K562 (cell line): ENCODE measurements around the gene OTUB2. TPM values are rescaled to one million over a fixed set of nuclear protein-coding genes. Genes with fewer than 3 reads are reported as not detected.

Source experiments
- ATAC-seq: fragments of 200-7000 bp; cut with Tn5 transposase; 3 replicates; pipeline ENCODE4 v1.9.1; 2020; ENCODE audit warnings: moderate library complexity
- BruUV-seq: library from RNA; stranded (reverse); fragments of 400-500 nt; replicated peaks from 2 replicates; lab custom pipeline; 2021; lab: Mats Ljungman, UMichigan
- CTCF ChIA-PET: fragments of 300-600 bp; formaldehyde crosslinking; extraction: SDS; loops from one replicate; lab custom pipeline; 2021; ENCODE audit warnings: low intra/inter-chr PET ratio; lab: Yijun Ruan, JAX
- POLR2A ChIA-PET: fragments of 300-600, 350-650 bp; sonication (Branson Sonifier 250); formaldehyde crosslinking; extraction: SDS; loops from one replicate; lab custom pipeline; 2021; ENCODE audit warnings: antibody characterized with exemption, inconsistent platforms; lab: Yijun Ruan, JAX
- DNase-seq, 4 experiments: peaks; one replicate each; pipeline versions ENCODE4 v3.0.0 to v3.0.0-alpha.2; 2011 to 2018; ENCODE audit warnings: low spot score in 3 of 4, mixed read lengths in 3 of 4; ENCODE audit errors: extremely low read depth in 1 of 4
- FAIRE-seq: peaks from 2 replicates; lab custom pipeline; 2011; peaks lifted over from hg19 to GRCh38; lab: Jason Lieb, UNC
- H2AFZ ChIP-seq: 2 replicates; pipeline ENCODE4 v1.6.0; 2011; ENCODE audit warnings: low read depth, low read length, control low read depth, inconsistent platforms
- H3K27ac ChIP-seq: fragments of 200-600 bp; 3 replicates; pipeline ENCODE4 v1.8.0; 2011; ENCODE audit warnings: low read depth, mild to moderate bottlenecking, control low read depth, inconsistent platforms, low read length, moderate library complexity, mixed read lengths; ENCODE audit errors: extremely low read depth
- H3K27me3 ChIP-seq, 2 experiments: fragments of 300-600 bp in 1 of 2; 2 replicates in 1 of 2; 3 replicates in 1 of 2; pipeline versions ENCODE4 v1.6.0 to v1.8.0; 2011; ENCODE audit warnings: inconsistent platforms in 2 of 2, low read length in 2 of 2, mild to moderate bottlenecking in 1 of 2, mixed read lengths in 1 of 2, moderate library complexity in 1 of 2; ENCODE audit not compliant: control insufficient read depth in 2 of 2, insufficient read depth in 2 of 2
- H3K36me3 ChIP-seq: fragments of 300-600 bp; 3 replicates; pipeline ENCODE4 v1.8.0; 2011; ENCODE audit warnings: mild to moderate bottlenecking, low read length, inconsistent platforms; ENCODE audit not compliant: control insufficient read depth, insufficient read depth
- H3K4me1 ChIP-seq, 2 experiments: fragments of 200-600 bp in 1 of 2; replicated peaks in 1 of 2; 2 replicates in 1 of 2; 3 replicates in 1 of 2; pipeline versions ENCODE4 v1.5.1 to v1.8.0; 2011; ENCODE audit warnings: inconsistent platforms in 2 of 2, low read length in 2 of 2, mild to moderate bottlenecking in 1 of 2, mixed read lengths in 1 of 2, moderate library complexity in 1 of 2; ENCODE audit not compliant: control insufficient read depth in 2 of 2, insufficient read depth in 2 of 2
- H3K4me2 ChIP-seq: 2 replicates; pipeline ENCODE4 v1.6.1; 2011; ENCODE audit warnings: low read length, control low read depth, inconsistent platforms, mixed read lengths; ENCODE audit not compliant: insufficient read depth
- H3K4me3 ChIP-seq: fragments of 200-600 bp; sonication (generic), shearing (Covaris generic); 2 replicates; pipeline ENCODE4 v1.5.1; 2016; ENCODE audit warnings: control low read depth, inconsistent platforms
- H3K79me2 ChIP-seq: fragments of 200-600 bp; 3 replicates; pipeline ENCODE4 v1.8.0; 2011; ENCODE audit warnings: low read length, inconsistent platforms; ENCODE audit not compliant: control insufficient read depth, insufficient read depth
- H3K9ac ChIP-seq, 2 experiments: 2 replicates each; pipeline versions ENCODE4 v1.6.0 to v1.6.1; 2011; ENCODE audit warnings: low read depth in 2 of 2, low read length in 2 of 2, control low read depth in 1 of 2, inconsistent platforms in 1 of 2, mild to moderate bottlenecking in 1 of 2, mixed read lengths in 1 of 2; ENCODE audit not compliant: insufficient read depth in 1 of 2
- H3K9me1 ChIP-seq: one replicate; pipeline ENCODE4 v1.6.0; 2011; ENCODE audit warnings: inconsistent platforms, mild to moderate bottlenecking, low read length, moderate library complexity; ENCODE audit not compliant: control insufficient read depth, insufficient read depth
- H3K9me3 ChIP-seq: replicated peaks from 2 replicates; pipeline ENCODE4 v1.5.1; 2011; ENCODE audit warnings: low read depth, low read length, inconsistent platforms; ENCODE audit not compliant: control insufficient read depth, insufficient read depth
- H4K20me1 ChIP-seq: replicated peaks from 2 replicates; pipeline ENCODE4 v1.6.1; 2011; ENCODE audit warnings: low read length, inconsistent platforms, mixed read lengths; ENCODE audit not compliant: control insufficient read depth, insufficient read depth
- CCAR2 ChIP-seq: fragments of 200-400 bp; formaldehyde crosslinking; IDR thresholded peaks from 2 replicates; pipeline ENCODE4 v1.6.1; 2017; ENCODE audit warnings: mild to moderate bottlenecking, low read depth, low read length
- CEBPZ ChIP-seq: fragments of 150-350 bp; IDR thresholded peaks from 2 replicates; pipeline ENCODE4 v1.6.1; 2014; ENCODE audit warnings: low read depth, mild to moderate bottlenecking, low read length, borderline replicate concordance
- GABPA ChIP-seq: fragments of 200-800 bp; sonication (Bioruptor generic); conservative IDR thresholded peaks from 2 replicates; pipeline ENCODE4 v1.6.1; 2016; ENCODE audit warnings: low read depth, missing genetic modification characterization, missing compliant biosample characterization
- HDAC8 ChIP-seq: fragments of 450-650 bp; IDR thresholded peaks from 2 replicates; pipeline ENCODE4 v1.6.1; 2016; ENCODE audit warnings: mild to moderate bottlenecking, missing genetic modification characterization, moderate library complexity, missing compliant biosample characterization
- LCOR ChIP-seq: sonication (generic); formaldehyde crosslinking; IDR thresholded peaks from 2 replicates; pipeline ENCODE4 v1.8.0; 2022; ENCODE audit warnings: mild to moderate bottlenecking, missing genetic modification reagents
- PHTF2 ChIP-seq: fragments of 250-450 bp; sonication (Bioruptor Pico); IDR thresholded peaks from 2 replicates; pipeline ENCODE4 v1.5.0; 2021; ENCODE audit warnings: mild to moderate bottlenecking
- POLR2A ChIP-seq: fragments of 450-650 bp; conservative IDR thresholded peaks from 2 replicates; pipeline ENCODE4 v1.6.1; 2016
- POLR2G ChIP-seq: fragments of 200-400 bp; formaldehyde crosslinking; IDR thresholded peaks from 2 replicates; pipeline ENCODE4 v1.6.1; 2017; ENCODE audit warnings: low read depth, mild to moderate bottlenecking, antibody characterized with exemption, low read length, moderate library complexity
- THRAP3 ChIP-seq: fragments of 450-650 bp; IDR thresholded peaks from 2 replicates; pipeline ENCODE4 v1.6.1; 2016; ENCODE audit warnings: mild to moderate bottlenecking, inconsistent platforms, borderline replicate concordance
- ZKSCAN3 ChIP-seq: fragments of 250-450 bp; sonication (Bioruptor Pico); IDR thresholded peaks from 2 replicates; pipeline ENCODE4 v1.4.0; 2020
- ZNF75A ChIP-seq: fragments of 450-650 bp; formaldehyde crosslinking; IDR thresholded peaks from 2 replicates; pipeline ENCODE4 v1.4.0; 2020; ENCODE audit warnings: mild to moderate bottlenecking
- WGBS: fragments of 100-300 bp; shearing (Covaris generic); methylation state at CpG from one replicate; pipeline ENCODE4 v1.1.6; 2016; ENCODE audit warnings: low coverage, mixed read lengths; ENCODE audit not compliant: insufficient coverage; ENCODE audit errors: missing lambda C conversion rate; 5-methylcytosine and 5-hydroxymethylcytosine counted together
- in situ Hi-C: fragments of 300-500 bp; cut with MboI; formaldehyde crosslinking; loops from 4 replicates; pipeline ENCODE4 v1.15.0; 2018; ENCODE audit warnings: inconsistent platforms, mixed read lengths
- intact Hi-C: fragments of 100-400 bp; cut with micrococcal nuclease; formaldehyde crosslinking; loops from 2 replicates; pipeline ENCODE4 v1.14.2; 2022
- polyA plus RNA-seq, 8 experiments: library from polyadenylated mRNA; depleted of rRNA in 4 of 8; stranded (reverse) in 5 of 8; unstranded in 3 of 8; fragments of >200 nt; fragmentation: Nextera tagmentation in 2 of 8; fragmentation: Illumina TruSeq in 1 of 8; extraction: Ambion mirVana in 2 of 8; extraction: Trizol in 1 of 8; gene quantifications; 2 replicates each; pipeline versions ENCODE4 v1.2.1 to v1.2.3, GENCODE V29; 2011 to 2014; ENCODE audit warnings: inconsistent platforms in 1 of 8, missing spikeins in 1 of 8
- total RNA-seq, 7 experiments: library from RNA; depleted of rRNA in 6 of 7; stranded (reverse); fragments of >200 nt in 6 of 7; fragmentation: Illumina TruSeq in 2 of 7; extraction: Trizol in 2 of 7; gene quantifications; 2 replicates each; pipeline versions ENCODE4 v1.2.1 to v1.2.3, GENCODE V29; 2011 to 2021; ENCODE audit warnings: low replicate concordance in 1 of 7

OTUB2 gene
- total and polyA plus RNA-seq, 9 of the 15 experiments (the other 6 are each of a cell fraction or from before 2014, with no cell fraction given) = 0.01 to 0.31 (median 0.11) TPM

- H3K9ac ChIP-seq = no peak overlapping the region
- no TSS peak for BruUV-seq
- ChIA-PET POLR2A (interaction anchor here (0.6 to 0.7 kb wide), 2 partner anchors 31 to 679 kb away, joined by 3 read pairs; no protein-coding TSS in a partner anchor), CTCF (no interaction called here)
- intact Hi-C loops = no loop called here
- WGBS = 84% methylated on average over 14 of the region's 14 CpGs
- peaks cover 0 to 6% of the 10 kb centered on the region in 2 experiments; a peak in 2 of 5 replicates for H3K4me1 ChIP-seq
- DNase-seq (no peak), FAIRE-seq (no peak)
- no peaks in the 10 kb centered on the region for H3K9me3 ChIP-seq
- no peak overlapping the region for H3K27ac ChIP-seq
- H3K4me3 ChIP-seq = no peak overlapping the region
- in situ Hi-C loops = no loop called here
- no peaks in the 10 kb centered on the region for H3K79me2 ChIP-seq
- H3K36me3 ChIP-seq = peaks cover 35% of the 10 kb centered on the region; the same call in 2 of the 3 replicates
- peaks cover 2 to 11% of the 10 kb centered on the region in 2 experiments; a peak in 4 of 5 replicates for H3K27me3 ChIP-seq
- no peak overlapping the region for H3K4me2 ChIP-seq
- H2AFZ ChIP-seq = no peak overlapping the region
- TF ChIP-seq POLR2G (peak; percentile 32; the same call in 1 of the 2 replicates), HDAC8 (tag) (no peak), ZKSCAN3 (CRISPR knock-in tag) (no peak)
- TF ChIP-seq, all 486 proteins: peak for 1
- Histone ChIP-seq H4K20me1 (no peaks in the 10 kb centered on the region), H3K9me1 (no peaks in the 10 kb centered on the region)
- ATAC-seq = no peak
Measured at GRCh38 chr14:94043756-94044475, 17.8 kb downstream of the OTUB2 start.

GRCh38 chr14:94044476-94045091 lies 18.4 kb downstream of the OTUB2 start:
- POLR2A ChIA-PET = interaction anchor here (0.6 kb wide), 1 partner anchor 31 kb away, joined by 3 read pairs; no protein-coding TSS in a partner anchor
- 73% methylated on average over 7 of the region's 20 CpGs for WGBS
- TF ChIP-seq POLR2A (no peak), LCOR (CRISPR knock-in tag) (no peak), CEBPZ (no peak), ZNF75A (CRISPR knock-in tag) (no peak), CCAR2 (no peak), THRAP3 (no peak), GABPA (tag) (no peak), PHTF2 (CRISPR knock-in tag) (no peak)

More at GRCh38 chr14:94044476-94045091, 18.4 kb downstream of the OTUB2 start:
- in situ Hi-C loops (no loop called here), intact Hi-C loops (no loop called here)
- no peaks in the 10 kb centered on the region for H3K9me3 ChIP-seq
- no peaks in the 10 kb centered on the region for H4K20me1 ChIP-seq
- no peak overlapping the region for H3K4me3 ChIP-seq
- CTCF ChIA-PET = no interaction called here
- peaks cover 2 to 11% of the 10 kb centered on the region in 2 experiments; a peak in 4 of 5 replicates for H3K27me3 ChIP-seq
- no peaks in the 10 kb centered on the region for H3K79me2 ChIP-seq
- no peak overlapping the region for H3K9ac ChIP-seq
- peaks cover 0 to 6% of the 10 kb centered on the region in 2 experiments; a peak in 2 of 5 replicates for H3K4me1 ChIP-seq
- BruUV-seq = no TSS peak
- no peak overlapping the region for H3K27ac ChIP-seq
- no peak overlapping the region for H3K4me2 ChIP-seq
- no peak for FAIRE-seq
- no peaks in the 10 kb centered on the region for H3K9me1 ChIP-seq
- DNase-seq = no peak
- no peak for ATAC-seq
- H2AFZ ChIP-seq = no peak overlapping the region
- H3K36me3 ChIP-seq = peaks cover 41% of the 10 kb centered on the region; the same call in 2 of the 3 replicates
